Measurements from ENCODE around the gene TRIM74.
"Not testable (repeated sequence)": the region's sequence is repeated elsewhere in the genome, so short reads cannot be mapped to it uniquely, and the experiment has no call there.

DNA sequence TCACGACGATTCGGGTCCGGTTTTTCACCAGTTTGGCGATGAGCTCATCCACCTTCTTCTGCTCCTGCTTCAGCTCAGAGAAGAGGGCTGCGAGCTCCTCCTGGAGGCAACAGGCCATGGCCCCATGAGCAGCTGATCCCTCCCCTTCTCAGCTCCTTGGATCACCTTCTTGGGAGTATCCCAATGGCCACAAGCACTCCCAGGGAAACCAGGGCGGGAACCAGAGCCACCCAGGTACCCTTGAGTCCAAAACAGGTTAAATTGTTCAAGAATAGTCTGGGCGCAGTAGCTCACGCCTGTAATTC lies 8.0 kb downstream of the TRIM74 start:
- not testable (repeated sequence) for TF ChIP-seq EZH2 (IDR thresholded peaks at IDR 0.05; ENCODE audit: borderline replicate concordance); CTCF (IDR thresholded peaks at IDR 0.05; ENCODE audit: poor library complexity); EZH2phosphoT487 (IDR thresholded peaks at IDR 0.05; ENCODE audit: low read depth, severe bottlenecking, unreplicated experiment)
